Smooth muscle cell (in vitro differentiated cells): ENCODE measurements around the gene LETM1. TPM values are rescaled to one million over a fixed set of nuclear protein-coding genes. Genes with fewer than 3 reads are reported as not detected.

Experiments
- DNase-seq: peaks from one replicate; lab custom pipeline; 2025; ENCODE audit not compliant: unreplicated experiment; lab: John Stamatoyannopoulos, UW
- H2AFZ ChIP-seq: fragments of 200-600 bp; sonication (generic); 2 replicates; pipeline ENCODE4 v1.6.0; 2016; ENCODE audit warnings: antibody characterized with exemption, low read depth, mild to moderate bottlenecking
- H3F3A ChIP-seq: fragments of 200-600 bp; sonication (generic); 2 replicates; pipeline ENCODE4 v1.6.0; 2017; ENCODE audit warnings: antibody characterized with exemption, low read depth
- H3K27ac ChIP-seq: fragments of 200-600 bp; sonication (generic); 2 replicates; pipeline ENCODE4 v1.5.1; 2016; ENCODE audit warnings: low read depth, mild to moderate bottlenecking
- H3K27me3 ChIP-seq: fragments of 200-600 bp; sonication (generic); 2 replicates; pipeline ENCODE4 v1.6.1; 2016; ENCODE audit warnings: low read depth, mild to moderate bottlenecking
- H3K36me3 ChIP-seq: fragments of 200-600 bp; sonication (generic); 2 replicates; pipeline ENCODE4 v1.5.1; 2016; ENCODE audit warnings: low read depth
- H3K4me1 ChIP-seq: fragments of 200-600 bp; sonication (generic); 2 replicates; pipeline ENCODE4 v1.5.1; 2016; ENCODE audit warnings: low read depth
- H3K4me2 ChIP-seq: fragments of 200-600 bp; sonication (generic); 2 replicates; pipeline ENCODE4 v1.6.0; 2016; ENCODE audit warnings: mild to moderate bottlenecking
- H3K4me3 ChIP-seq: fragments of 200-600 bp; sonication (generic); 2 replicates; pipeline ENCODE4 v1.5.1; 2016; ENCODE audit warnings: mild to moderate bottlenecking
- H3K79me2 ChIP-seq: fragments of 200-600 bp; sonication (generic); 2 replicates; pipeline ENCODE4 v1.6.0; 2016; ENCODE audit warnings: low read depth, mild to moderate bottlenecking
- H3K9ac ChIP-seq: fragments of 200-600 bp; sonication (generic); 2 replicates; pipeline ENCODE4 v1.6.0; 2016; ENCODE audit warnings: low read depth
- H3K9me3 ChIP-seq: fragments of 200-600 bp; sonication (generic); replicated peaks from 2 replicates; pipeline ENCODE4 v1.5.1; 2016; ENCODE audit warnings: low read depth
- H4K20me1 ChIP-seq: fragments of 200-600 bp; sonication (generic); 2 replicates; pipeline ENCODE4 v1.6.0; 2016; ENCODE audit warnings: low read depth
- WGBS: methylation state at CpG from one replicate; pipeline ENCODE4 v1.1.7; 2016; ENCODE audit warnings: low lambda C conversion rate; 5-methylcytosine and 5-hydroxymethylcytosine counted together
- polyA plus RNA-seq: library from polyadenylated mRNA; unstranded; fragments of >200 nt; fragmentation: Nextera tagmentation; extraction: Ambion mirVana; gene quantifications from 2 replicates; pipeline ENCODE4 v1.2.1, GENCODE V29; 2016
- total RNA-seq: library from RNA; depleted of rRNA; stranded (reverse); fragments of >200 nt; gene quantifications from 2 replicates; pipeline ENCODE4 v1.2.3, GENCODE V29; 2014
- TF ChIP-seq, protein P1 (sequence below): fragments of 200-600 bp; sonication (generic); IDR thresholded peaks from 2 replicates; pipeline ENCODE4 v1.5.1; 2017; ENCODE audit warnings: borderline replicate concordance, mild to moderate bottlenecking, antibody characterized with exemption; ENCODE audit not compliant: insufficient read depth, poor library complexity, severe bottlenecking

LETM1 gene
- total and polyA plus RNA-seq, 2 experiments from 2014 or later, result 15.3 to 17.1 TPM

DNA sequence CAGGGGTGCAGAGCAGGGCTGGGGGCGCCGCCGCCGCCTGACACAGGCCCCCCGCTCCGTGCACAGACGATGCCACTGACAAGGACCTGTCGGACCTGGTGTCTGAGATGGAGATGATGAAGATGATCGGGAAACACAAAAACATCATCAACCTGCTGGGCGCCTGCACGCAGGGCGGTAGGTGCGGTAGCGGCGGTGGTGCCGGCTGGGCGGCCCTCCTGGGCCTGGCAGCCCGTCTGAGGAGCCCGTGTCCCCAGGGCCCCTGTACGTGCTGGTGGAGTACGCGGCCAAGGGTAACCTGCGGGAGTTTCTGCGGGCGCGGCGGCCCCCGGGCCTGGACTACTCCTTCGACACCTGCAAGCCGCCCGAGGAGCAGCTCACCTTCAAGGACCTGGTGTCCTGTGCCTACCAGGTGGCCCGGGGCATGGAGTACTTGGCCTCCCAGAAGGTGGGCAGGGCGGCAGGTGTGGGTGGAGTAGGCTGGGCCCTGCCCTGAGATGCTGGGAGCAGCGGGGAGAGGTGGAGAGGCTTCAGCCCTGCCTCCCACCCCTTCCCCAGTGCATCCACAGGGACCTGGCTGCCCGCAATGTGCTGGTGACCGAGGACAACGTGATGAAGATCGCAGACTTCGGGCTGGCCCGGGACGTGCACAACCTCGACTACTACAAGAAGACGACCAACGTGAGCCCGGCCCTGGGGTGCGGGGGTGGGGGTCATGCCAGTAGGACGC, 50.3 kb downstream of the LETM1 start:
- H3K27ac ChIP-seq, result no peak overlapping the region
- no peaks in the 10 kb centered on the region for H4K20me1 ChIP-seq
- DNase-seq, result no peak
- no peak overlapping the region for H3K4me2 ChIP-seq
- peaks cover 3% of the 10 kb centered on the region for H3F3A ChIP-seq
- H2AFZ ChIP-seq, result no peak overlapping the region
- no peaks in the 10 kb centered on the region for H3K36me3 ChIP-seq
- no peaks in the 10 kb centered on the region for H3K4me1 ChIP-seq
- H3K9me3 ChIP-seq, result no peaks in the 10 kb centered on the region
- TF ChIP-seq, protein P1, sequence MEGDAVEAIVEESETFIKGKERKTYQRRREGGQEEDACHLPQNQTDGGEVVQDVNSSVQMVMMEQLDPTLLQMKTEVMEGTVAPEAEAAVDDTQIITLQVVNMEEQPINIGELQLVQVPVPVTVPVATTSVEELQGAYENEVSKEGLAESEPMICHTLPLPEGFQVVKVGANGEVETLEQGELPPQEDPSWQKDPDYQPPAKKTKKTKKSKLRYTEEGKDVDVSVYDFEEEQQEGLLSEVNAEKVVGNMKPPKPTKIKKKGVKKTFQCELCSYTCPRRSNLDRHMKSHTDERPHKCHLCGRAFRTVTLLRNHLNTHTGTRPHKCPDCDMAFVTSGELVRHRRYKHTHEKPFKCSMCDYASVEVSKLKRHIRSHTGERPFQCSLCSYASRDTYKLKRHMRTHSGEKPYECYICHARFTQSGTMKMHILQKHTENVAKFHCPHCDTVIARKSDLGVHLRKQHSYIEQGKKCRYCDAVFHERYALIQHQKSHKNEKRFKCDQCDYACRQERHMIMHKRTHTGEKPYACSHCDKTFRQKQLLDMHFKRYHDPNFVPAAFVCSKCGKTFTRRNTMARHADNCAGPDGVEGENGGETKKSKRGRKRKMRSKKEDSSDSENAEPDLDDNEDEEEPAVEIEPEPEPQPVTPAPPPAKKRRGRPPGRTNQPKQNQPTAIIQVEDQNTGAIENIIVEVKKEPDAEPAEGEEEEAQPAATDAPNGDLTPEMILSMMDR, result no peak
- no peak overlapping the region for H3K9ac ChIP-seq
- WGBS, result 94% methylated on average over 46 of the region's 47 CpGs
- no peak overlapping the region for H3K4me3 ChIP-seq
- H3K27me3 ChIP-seq, result no peaks in the 10 kb centered on the region
- no peaks in the 10 kb centered on the region for H3K79me2 ChIP-seq

DNA sequence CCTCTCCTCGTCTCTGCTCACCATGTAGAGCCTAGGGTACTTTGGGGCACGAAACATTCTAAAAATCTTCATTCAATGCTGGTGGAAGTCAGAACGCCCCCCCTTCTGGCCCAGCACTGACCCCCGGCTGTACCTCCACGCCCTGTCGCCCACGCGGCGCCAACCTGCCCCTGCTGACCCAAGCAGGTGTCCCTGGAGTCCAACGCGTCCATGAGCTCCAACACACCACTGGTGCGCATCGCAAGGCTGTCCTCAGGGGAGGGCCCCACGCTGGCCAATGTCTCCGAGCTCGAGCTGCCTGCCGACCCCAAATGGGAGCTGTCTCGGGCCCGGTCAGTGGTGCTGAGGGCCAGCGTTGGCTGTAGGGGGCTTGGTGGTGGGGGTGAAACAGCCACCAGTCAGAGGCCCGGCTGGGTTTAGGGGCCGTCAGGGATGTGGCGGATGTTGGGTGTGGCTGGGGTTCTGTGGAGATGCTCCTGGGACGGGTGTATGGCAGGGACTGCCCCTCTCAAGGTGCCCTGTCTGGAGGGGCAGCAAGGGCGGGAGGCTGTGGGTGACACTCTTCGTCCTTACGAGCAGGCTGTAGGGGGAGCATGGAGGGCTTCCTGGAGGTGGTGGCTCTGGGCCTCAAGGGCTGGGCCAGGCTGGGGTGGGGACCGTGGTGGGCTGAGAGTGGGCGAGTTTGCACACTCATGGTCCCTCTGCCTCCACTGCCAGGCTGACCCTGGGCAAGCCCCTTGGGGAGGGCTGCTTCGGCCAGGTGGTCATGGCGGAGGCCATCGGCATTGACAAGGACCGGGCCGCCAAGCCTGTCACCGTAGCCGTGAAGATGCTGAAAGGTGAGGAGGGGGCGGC, 51.1 kb downstream of the LETM1 start:
- Histone ChIP-seq H3F3A (peaks cover 3% of the 10 kb centered on the region), H3K27me3 (no peaks in the 10 kb centered on the region)
- no peak for DNase-seq

DNA sequence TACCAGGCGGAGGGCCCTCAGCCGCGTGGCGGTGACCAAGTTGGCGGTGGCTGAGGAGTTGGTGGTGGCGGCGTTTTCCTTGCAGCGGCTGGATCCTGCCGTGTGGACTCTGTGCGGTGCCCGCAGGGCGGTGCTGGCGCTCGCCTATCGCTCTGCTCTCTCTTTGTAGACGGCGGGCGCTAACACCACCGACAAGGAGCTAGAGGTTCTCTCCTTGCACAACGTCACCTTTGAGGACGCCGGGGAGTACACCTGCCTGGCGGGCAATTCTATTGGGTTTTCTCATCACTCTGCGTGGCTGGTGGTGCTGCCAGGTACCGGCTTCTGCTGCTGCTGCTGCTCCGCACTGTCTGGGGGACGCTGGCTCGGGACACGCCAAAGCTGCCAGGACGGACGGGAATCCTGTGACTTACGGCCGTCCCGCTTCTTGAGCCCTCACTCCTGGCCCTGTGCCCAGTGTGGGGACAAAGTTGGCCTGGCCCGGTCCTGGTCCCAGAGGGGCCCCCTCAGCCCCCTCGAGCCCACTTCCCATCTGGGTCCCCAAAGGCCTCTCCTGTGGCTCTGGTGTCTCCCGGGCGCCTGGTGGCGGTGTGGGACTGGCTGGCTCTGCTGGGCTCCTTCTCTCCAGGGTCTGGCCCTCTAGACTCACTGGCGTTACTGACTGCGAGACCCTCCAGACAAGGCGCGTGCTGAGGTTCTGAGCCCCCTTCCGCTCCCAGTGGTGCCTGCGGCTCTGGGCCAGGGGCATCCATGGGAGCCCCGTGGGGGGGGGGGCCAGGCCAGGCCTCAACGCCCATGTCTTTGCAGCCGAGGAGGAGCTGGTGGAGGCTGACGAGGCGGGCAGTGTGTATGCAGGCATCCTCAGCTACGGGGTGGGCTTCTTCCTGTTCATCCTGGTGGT, 52.2 kb downstream of the LETM1 start:
- Histone ChIP-seq H3K27me3 (no peaks in the 10 kb centered on the region), H3K36me3 (no peaks in the 10 kb centered on the region), H3K4me1 (no peaks in the 10 kb centered on the region), H4K20me1 (no peaks in the 10 kb centered on the region), H3K9me3 (no peaks in the 10 kb centered on the region), H3K4me2 (no peak overlapping the region), H3K9ac (no peak overlapping the region), H2AFZ (no peak overlapping the region), H3K4me3 (no peak overlapping the region), H3F3A (peaks cover 3% of the 10 kb centered on the region), H3K79me2 (no peaks in the 10 kb centered on the region), H3K27ac (no peak overlapping the region)
- TF ChIP-seq, protein P1, result no peak
- WGBS, result 97% methylated on average over 51 of the region's 51 CpGs
- DNase-seq, result no peak

More for the DNA sequence above, 51.1 kb downstream of the LETM1 start:
- TF ChIP-seq, protein P1, result no peak
- Histone ChIP-seq H3K4me2 (no peak overlapping the region), H3K9ac (no peak overlapping the region), H4K20me1 (no peaks in the 10 kb centered on the region), H3K4me1 (no peaks in the 10 kb centered on the region), H3K79me2 (no peaks in the 10 kb centered on the region), H3K9me3 (no peaks in the 10 kb centered on the region), H3K36me3 (no peaks in the 10 kb centered on the region), H2AFZ (no peak overlapping the region), H3K4me3 (no peak overlapping the region), H3K27ac (no peak overlapping the region)
- 96% methylated on average over 36 of the region's 37 CpGs for WGBS
